ENCODE data around the gene SPRY4. TPM values are rescaled to one million over a fixed set of nuclear protein-coding genes. Genes with fewer than 3 reads are reported as not detected.
A peak's percentile ranks its signal among the peaks of the same experiment; 100 is the strongest.
"Not testable (repeated sequence)": the region's sequence is repeated elsewhere in the genome, so short reads cannot be mapped to it uniquely, and the experiment has no call there.

The SPRY4 gene, protein sequence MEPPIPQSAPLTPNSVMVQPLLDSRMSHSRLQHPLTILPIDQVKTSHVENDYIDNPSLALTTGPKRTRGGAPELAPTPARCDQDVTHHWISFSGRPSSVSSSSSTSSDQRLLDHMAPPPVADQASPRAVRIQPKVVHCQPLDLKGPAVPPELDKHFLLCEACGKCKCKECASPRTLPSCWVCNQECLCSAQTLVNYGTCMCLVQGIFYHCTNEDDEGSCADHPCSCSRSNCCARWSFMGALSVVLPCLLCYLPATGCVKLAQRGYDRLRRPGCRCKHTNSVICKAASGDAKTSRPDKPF
- total RNA-seq: 1 to 10 TPM in 1 of 2 experiments, under 1 TPM in 1; 0.96 to 1.7 TPM

DNA sequence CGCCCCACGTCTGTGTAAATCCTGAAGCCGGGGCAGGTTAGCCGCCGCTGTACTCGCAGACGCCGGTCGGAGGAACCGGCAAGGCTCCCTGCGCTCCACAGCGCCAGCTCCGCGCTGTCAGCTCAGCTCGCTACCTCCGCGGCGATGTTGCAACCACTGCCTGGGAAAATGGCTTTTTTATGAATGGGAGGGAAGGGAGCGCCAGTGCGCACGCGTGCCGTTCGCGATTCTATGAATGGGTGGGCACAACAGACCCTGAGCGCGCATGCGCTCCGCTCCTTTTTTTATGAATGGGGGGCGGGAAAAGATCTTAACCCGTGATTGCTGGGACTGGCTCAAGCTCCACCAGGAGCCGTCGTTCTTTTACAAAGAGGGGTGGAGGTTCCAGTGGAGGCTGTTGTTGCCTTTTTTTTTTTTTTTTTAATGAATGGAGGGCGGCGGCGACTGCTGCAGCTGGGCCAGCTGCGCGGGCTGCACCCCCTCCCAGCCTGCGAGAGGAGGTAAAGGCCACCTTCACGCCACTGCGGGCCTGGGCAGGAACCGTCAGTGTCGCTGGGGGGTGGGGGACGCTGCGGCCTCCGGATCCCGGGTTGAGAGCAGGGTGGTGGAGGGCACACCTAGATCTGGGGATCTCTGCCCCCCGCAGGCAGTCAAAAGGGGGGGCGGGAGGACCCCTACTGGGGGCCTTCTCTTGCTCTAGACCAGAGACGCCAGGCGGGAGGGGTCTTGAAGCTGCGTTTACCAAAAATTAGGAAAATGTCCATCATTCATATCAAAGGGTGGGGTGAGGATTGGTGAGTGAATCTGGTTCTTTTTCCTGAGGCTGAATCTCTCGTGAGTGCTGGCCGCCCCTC, at the start of gene SPRY4:
Gene SPRY4, minus strand, starts transcription at position 151 of the 854 bp plus-strand sequence. CDS start 9,913 bp downstream, outside the sequence.
- POLR2A ChIA-PET: interaction anchor here (0.7 to 2.4 kb wide), 4 partner anchors 32 to 519 kb away, joined by 4 to 22 read pairs (median 6); no protein-coding TSS in a partner anchor
- Mint-ChIP-seq H3K27ac (peak within 1 kb of the TSS; percentile 83), H3K9me3 (no peaks in the 10 kb centered on the region), H3K4me1 (peaks cover 26% of the 10 kb centered on the region), H3K27me3 (peaks cover 43% of the 10 kb centered on the region), H3K4me3 (peak within 1 kb of the TSS; percentile 89), H3K36me3 (no peaks in the 10 kb centered on the region)
- ATAC-seq (ENCODE audit: low read depth) (peak; percentile 86), DNase-seq (peak; percentile 91)

DNA sequence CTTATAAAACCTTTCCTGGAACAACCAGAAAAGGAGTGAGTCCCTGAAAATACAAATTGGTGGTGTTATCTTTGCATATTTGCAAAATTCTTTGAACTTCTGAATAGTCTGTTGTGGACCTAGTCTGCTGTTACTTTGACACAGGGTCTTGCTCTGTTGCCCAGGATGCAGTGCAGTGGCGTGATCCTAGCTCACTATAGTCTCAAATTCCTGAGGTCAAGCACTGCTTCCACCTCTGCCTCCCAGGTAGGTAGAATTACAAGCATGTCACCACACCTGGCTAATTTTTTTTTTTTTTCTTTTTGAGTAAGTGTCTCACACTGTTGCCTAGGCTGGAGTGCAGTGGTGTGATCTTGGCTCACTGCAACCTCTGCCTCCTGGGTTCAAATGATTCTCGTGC, 43.7 kb upstream of the SPRY4 start:
- Mint-ChIP-seq H3K27ac (no peak overlapping the region), H3K36me3 (no peaks in the 10 kb centered on the region), H3K4me1 (peaks cover 5% of the 10 kb centered on the region), H3K9me3 (no peaks in the 10 kb centered on the region), H3K27me3 (peaks cover 2% of the 10 kb centered on the region), H3K4me3 (no peak overlapping the region)
- ATAC-seq (ENCODE audit: low read depth): no peak
- POLR2A ChIA-PET: no interaction called here
- no peak for DNase-seq

DNA sequence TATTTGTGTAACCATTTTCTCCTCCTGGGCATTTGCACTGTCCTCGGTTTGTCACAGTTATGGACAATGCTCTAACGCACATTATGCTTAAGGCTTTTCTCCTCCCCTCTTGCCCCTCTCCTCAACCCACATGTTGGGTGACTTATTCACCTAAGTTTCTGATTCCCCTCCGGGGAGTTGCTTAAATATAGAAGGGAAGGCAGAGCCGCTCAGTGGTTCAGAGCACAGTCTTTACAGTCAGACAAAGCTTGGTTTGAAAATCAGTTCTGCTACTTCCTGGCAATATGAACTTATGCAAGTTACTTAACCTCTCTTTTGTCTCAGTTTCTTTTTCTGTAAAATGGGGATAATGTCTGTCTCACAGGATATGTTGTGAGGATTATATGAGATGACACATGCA, 41.2 kb upstream of the SPRY4 start:
- POLR2A ChIA-PET: no interaction called here

DNA sequence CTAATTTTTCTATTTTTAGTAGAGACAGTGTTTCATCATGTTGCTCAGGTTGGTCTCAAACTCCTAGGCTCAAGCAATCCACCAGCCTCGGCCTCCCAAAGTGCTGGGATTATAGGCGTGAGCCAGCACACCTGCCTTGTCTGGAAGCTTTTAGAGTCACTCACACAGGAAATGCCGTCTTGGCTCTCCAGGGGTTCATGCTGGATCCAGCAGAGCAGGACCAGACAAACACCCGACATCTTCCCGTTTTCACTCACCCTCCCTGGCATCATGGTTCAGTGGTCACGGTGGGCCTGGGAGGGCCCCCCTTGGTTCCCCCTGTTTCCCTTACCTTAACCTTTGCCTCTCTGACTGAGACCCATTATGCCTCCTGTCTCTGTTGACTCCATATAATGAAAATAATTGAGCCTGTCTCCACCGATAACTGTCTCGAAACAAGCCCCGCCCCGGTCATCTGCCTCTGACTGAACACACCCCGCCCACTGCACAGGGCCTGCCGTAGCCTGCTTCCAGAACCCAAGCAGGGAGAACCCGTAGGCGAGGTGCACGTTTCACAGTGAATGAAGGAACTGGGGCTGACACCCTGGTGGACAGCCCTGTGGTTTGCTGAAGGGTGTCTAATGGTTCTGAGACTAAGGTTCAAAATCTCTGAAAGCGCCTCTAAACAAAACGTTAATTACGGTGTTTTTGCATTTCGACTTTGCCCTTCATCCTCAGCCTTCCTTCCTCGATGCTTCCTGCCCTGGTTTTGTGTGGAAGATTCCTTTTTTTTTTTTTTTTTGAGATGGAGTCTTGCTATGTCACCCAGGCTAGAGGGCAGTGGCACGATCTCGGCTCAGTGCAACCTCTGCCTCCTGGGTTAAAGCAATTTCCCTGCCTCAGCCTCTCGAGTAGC, 39.7 kb upstream of the SPRY4 start:
- peaks cover 11% of the 10 kb centered on the region for H3K4me1 Mint-ChIP-seq
- H3K36me3 Mint-ChIP-seq: no peaks in the 10 kb centered on the region
- no peak overlapping the region for H3K27ac Mint-ChIP-seq
- no peak for ATAC-seq (ENCODE audit: low read depth)
- POLR2A ChIA-PET: no interaction called here
- no peak overlapping the region for H3K4me3 Mint-ChIP-seq
- DNase-seq: no peak
- peaks cover 9% of the 10 kb centered on the region for H3K27me3 Mint-ChIP-seq
- no peaks in the 10 kb centered on the region for H3K9me3 Mint-ChIP-seq

More for the DNA sequence above, 41.2 kb upstream of the SPRY4 start:
- H3K36me3 Mint-ChIP-seq: no peaks in the 10 kb centered on the region
- H3K27ac Mint-ChIP-seq: no peak overlapping the region
- H3K27me3 Mint-ChIP-seq: peaks cover 2% of the 10 kb centered on the region
- no peak overlapping the region for H3K4me3 Mint-ChIP-seq
- no peaks in the 10 kb centered on the region for H3K9me3 Mint-ChIP-seq
- ATAC-seq (ENCODE audit: low read depth) (no peak), DNase-seq (no peak)
- peaks cover 5% of the 10 kb centered on the region for H3K4me1 Mint-ChIP-seq

DNA sequence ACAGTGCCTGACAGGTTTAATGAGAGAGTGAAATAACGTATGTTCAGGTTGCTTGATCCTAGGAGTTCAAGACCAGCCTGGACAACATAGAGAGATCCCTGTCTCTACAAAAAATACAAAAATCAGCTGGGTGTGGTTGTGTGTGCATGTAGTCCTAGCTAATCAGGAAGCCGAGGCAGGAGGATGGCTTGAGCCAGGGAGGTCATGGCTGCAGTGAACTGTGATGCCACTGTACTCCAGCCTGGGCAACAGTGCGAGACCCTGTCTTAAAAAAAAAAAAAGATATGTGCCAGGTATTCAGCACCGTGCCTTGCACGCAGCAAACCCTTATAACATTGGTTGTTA, 38.8 kb upstream of the SPRY4 start:
- Mint-ChIP-seq H3K27me3 (peaks cover 7% of the 10 kb centered on the region), H3K9me3 (no peaks in the 10 kb centered on the region), H3K36me3 (no peaks in the 10 kb centered on the region), H3K27ac (no peak overlapping the region), H3K4me1 (peaks cover 13% of the 10 kb centered on the region), H3K4me3 (no peak overlapping the region)
- no peak for DNase-seq
- POLR2A ChIA-PET: no interaction called here
- no peak for ATAC-seq (ENCODE audit: low read depth)

DNA sequence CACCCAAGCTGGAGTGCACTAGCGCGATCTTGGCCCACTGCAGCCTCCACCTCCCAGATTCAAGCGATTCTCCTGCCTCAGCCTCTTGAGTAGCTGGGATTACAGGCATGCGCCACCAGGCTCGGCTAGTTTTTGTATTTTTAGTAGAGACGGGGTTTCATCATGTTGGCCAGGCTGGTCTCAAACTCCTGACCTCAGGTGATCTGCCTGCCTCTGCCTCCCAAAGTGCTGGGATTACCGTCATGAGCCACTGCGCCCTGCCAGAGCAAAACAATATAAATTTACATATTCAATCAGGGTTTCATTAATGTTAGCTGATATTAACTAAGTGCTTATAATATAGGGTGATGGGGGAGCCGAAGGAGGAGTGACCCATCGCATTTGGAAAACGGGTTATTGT, 37.4 kb upstream of the SPRY4 start:
- ATAC-seq (ENCODE audit: low read depth); POLR2A ChIA-PET; DNase-seq; H3K36me3 Mint-ChIP-seq; H3K9me3 Mint-ChIP-seq; H3K4me3 Mint-ChIP-seq; H3K27ac Mint-ChIP-seq: not testable (repeated sequence)
- H3K27me3 Mint-ChIP-seq: peaks cover 13% of the 10 kb centered on the region
- peaks cover 23% of the 10 kb centered on the region for H3K4me1 Mint-ChIP-seq

DNA sequence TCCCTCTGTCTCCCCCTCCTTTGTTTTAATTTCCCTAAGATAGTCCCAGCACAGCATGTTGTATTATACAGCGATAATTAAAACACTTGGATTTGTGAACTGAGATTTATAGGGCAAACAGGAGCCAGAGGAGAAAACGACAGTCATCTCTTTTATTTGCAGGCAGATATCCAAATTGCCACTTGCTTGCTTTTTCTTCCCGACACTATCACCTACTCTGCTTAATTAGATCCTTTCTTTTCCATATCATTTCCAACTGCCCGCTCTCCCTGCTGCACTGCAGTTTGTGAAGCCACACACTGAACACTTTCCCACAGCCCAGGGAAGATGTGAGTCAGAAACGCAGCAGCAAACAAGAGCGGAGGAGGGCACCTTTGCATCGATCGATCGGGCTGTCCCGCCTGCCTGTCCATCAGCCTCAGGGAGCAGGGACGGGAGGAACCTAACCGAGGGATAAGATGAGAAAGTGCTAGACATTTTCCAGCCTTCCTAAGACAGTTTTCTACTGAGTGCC, 35.8 kb upstream of the SPRY4 start:
- H3K27ac Mint-ChIP-seq: no peak overlapping the region
- no peak for ATAC-seq (ENCODE audit: low read depth)

DNA sequence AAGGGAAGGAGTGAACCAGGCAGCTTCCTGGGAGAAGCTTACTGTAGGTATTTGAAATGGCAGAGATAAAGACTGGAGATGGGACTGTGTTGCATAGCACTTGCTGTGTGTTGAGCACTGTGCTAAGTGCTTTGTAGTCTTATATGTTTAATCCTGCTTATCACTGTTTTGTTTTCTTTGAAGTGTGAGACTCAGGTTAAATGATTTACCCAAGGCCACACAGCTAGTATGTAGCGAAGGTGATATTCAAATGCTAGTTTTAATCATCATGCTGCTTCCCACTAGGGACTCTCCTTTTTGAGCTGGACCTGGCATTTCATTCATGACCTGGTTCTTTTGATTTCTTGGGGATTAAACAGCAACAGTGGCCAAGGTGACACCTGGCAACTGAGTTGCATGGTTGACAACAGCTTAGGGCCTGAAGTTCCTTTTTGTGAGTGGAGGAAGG, 35.3 kb upstream of the SPRY4 start:
- peaks cover 23% of the 10 kb centered on the region for H3K4me1 Mint-ChIP-seq
- POLR2A ChIA-PET: interaction anchor here (0.5 kb wide), 1 partner anchor 108 kb away, joined by 4 read pairs; no protein-coding TSS in a partner anchor
- H3K4me3 Mint-ChIP-seq: no peak overlapping the region
- H3K27ac Mint-ChIP-seq: no peak overlapping the region
- ATAC-seq (ENCODE audit: low read depth) (no peak), DNase-seq (no peak)
- no peaks in the 10 kb centered on the region for H3K9me3 Mint-ChIP-seq
- peaks cover 15% of the 10 kb centered on the region for H3K27me3 Mint-ChIP-seq
- no peaks in the 10 kb centered on the region for H3K36me3 Mint-ChIP-seq

More for the DNA sequence above, 35.8 kb upstream of the SPRY4 start:
- H3K36me3 Mint-ChIP-seq: no peaks in the 10 kb centered on the region
- peaks cover 23% of the 10 kb centered on the region for H3K4me1 Mint-ChIP-seq
- POLR2A ChIA-PET: no interaction called here
- H3K9me3 Mint-ChIP-seq: no peaks in the 10 kb centered on the region
- DNase-seq: no peak
- H3K4me3 Mint-ChIP-seq: no peak overlapping the region
- H3K27me3 Mint-ChIP-seq: peaks cover 13% of the 10 kb centered on the region

DNA sequence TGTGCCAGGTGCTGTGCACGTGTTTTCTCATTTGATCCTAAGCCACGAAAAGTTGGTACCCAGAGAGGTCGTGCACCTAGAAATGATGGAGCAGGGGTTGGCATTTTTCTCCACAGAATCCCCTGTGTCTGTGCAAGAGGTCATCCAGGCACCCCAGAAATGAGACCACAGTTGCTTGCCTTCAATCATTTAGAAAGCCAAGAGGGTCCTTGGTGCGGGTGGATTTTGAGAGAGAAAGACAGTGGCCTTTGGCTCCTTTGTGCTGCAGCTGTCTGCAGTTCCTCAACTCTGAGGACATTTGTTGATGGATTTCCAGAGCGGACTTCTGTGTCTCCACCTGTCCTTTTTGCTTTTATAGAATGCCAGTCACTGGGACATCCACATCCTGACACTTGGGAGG, 33.8 kb upstream of the SPRY4 start:
- Mint-ChIP-seq H3K9me3 (no peaks in the 10 kb centered on the region), H3K27ac (no peak overlapping the region), H3K36me3 (no peaks in the 10 kb centered on the region), H3K4me3 (no peak overlapping the region), H3K4me1 (peaks cover 29% of the 10 kb centered on the region), H3K27me3 (peaks cover 15% of the 10 kb centered on the region)
- DNase-seq (no peak), ATAC-seq (ENCODE audit: low read depth) (no peak)
- POLR2A ChIA-PET: no interaction called here

DNA sequence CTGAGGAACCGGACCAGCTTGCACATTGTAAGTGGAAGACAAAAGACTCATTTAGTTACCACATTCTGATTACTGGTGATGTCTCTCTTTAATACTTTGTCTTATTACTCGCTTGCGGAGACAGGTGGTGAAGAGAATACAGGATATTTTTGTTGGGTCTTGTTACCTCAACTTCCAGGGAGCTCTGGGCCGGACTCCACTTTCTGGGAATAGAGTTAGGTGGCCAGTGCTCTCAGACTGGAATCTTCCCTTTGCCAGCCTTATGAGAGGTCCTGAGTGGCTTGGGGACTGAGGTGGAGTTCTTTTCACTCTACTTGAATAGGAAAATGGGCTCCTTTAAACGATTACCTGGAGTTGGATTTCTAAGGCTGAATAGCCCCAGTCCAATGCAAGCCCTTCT, 33.3 kb upstream of the SPRY4 start:
- Mint-ChIP-seq H3K4me1 (peaks cover 29% of the 10 kb centered on the region), H3K36me3 (no peaks in the 10 kb centered on the region), H3K9me3 (no peaks in the 10 kb centered on the region), H3K4me3 (peak overlapping the region; percentile 74), H3K27me3 (peaks cover 15% of the 10 kb centered on the region), H3K27ac (peak overlapping the region; percentile 11)
- DNase-seq (no peak), ATAC-seq (ENCODE audit: low read depth) (no peak)
- POLR2A ChIA-PET: interaction anchor here (1.3 to 3.4 kb wide), 5 partner anchors 33 to 389 kb away, joined by 4 to 26 read pairs (median 21); partner anchors contain the start of genes RNF14 and SPRY4

DNA sequence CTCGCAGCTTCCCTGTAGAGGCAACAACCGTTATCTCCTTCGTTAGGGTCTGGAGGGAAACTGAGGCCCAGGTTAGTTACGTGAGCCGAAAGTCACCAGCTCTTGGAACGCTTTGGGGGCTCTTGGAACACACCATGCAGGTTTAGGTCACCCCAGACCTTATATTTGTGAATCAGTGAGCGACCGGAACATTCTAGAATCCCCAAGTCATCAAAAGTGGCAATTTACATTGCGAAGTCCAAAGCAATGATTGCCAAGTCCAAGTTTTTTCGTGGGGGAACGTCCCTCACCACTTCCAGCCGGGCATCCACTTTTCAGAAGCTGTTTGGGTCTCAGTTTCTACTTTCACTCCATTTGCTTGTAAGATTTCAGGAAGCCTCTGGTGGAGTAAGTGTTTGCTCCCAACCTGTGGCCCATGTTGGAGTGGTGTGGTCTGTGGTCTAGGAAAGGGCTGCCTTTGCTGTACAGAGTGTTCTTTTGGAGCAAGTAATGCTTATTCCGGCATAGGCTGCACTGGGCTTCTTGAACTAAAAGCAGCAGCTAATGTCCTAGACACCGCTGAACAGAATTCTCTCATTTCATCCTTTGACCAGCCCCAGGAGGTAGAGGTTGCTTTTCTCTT, 32.8 kb upstream of the SPRY4 start:
- DNase-seq (no peak), ATAC-seq (ENCODE audit: low read depth) (no peak)
- H3K36me3 Mint-ChIP-seq: no peaks in the 10 kb centered on the region
- peaks cover 29% of the 10 kb centered on the region for H3K4me1 Mint-ChIP-seq
- no peaks in the 10 kb centered on the region for H3K9me3 Mint-ChIP-seq
- peak overlapping the region; percentile 77 for H3K27ac Mint-ChIP-seq
- peaks cover 15% of the 10 kb centered on the region for H3K27me3 Mint-ChIP-seq
- peak overlapping the region; percentile 74 for H3K4me3 Mint-ChIP-seq
- POLR2A ChIA-PET: interaction anchor here (0.8 to 3.4 kb wide), 7 partner anchors 13 to 389 kb away, joined by 4 to 26 read pairs (median 10); partner anchors contain the start of genes RNF14 and SPRY4

DNA sequence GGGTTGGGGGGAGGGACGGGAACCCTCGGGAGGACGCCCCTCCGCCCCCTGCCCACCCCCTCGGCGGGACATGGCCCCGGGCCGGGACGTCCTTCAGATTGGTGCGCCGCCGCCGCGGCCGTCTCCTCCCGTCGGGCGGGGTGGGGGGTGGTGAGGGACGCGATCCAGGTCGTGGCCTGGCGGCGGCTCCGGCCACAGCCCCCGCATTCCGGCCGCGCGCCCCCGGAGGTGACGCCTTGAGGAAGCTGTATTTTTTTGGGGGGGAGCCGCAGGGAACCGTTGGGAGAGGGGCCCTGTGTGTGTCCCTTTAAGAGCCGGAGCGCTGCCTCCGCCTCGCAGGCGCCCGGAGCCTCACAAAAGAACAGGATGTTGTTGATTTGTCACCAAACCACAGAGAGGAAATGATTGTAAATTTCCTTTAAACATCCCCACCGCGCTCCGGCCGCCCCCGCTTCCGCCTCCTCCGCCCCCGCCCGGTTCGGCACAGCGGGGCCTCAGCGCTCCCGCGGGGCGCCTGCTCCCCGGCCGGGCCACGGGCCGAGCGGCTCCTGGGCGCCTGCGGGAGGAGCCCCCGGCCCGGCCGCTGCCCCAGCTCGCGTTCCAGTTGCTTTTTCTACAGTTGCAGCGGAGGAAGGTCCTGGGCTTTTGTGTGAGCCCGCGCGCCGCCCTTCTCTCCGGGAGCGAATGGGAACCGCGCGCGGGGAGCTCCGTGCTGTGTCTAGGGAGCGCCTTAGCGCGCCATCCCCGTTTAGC, 32.1 kb upstream of the SPRY4 start:
- no peaks in the 10 kb centered on the region for H3K9me3 Mint-ChIP-seq
- POLR2A ChIA-PET: interaction anchor here (0.8 to 3.4 kb wide), 7 partner anchors 12 to 388 kb away, joined by 4 to 26 read pairs (median 10); partner anchors contain the start of genes RNF14 and SPRY4
- peaks cover 15% of the 10 kb centered on the region for H3K27me3 Mint-ChIP-seq
- DNase-seq (peak; percentile 91), ATAC-seq (ENCODE audit: low read depth) (peak; percentile 87)
- no peaks in the 10 kb centered on the region for H3K36me3 Mint-ChIP-seq
- peaks cover 29% of the 10 kb centered on the region for H3K4me1 Mint-ChIP-seq
- peak overlapping the region; percentile 92 for H3K27ac Mint-ChIP-seq
- H3K4me3 Mint-ChIP-seq: peak overlapping the region; percentile 83

All from activated naive CD8-positive, alpha-beta T cell treated with anti-CD3 and anti-CD28 coated beads, Interleukin-2, amount 10 ng/mL, durations not matched to agents 7 days and 5 days (primary cell).